Activated CD8-positive, alpha-beta memory T cell treated with anti-CD3 and anti-CD28 coated beads for 48 hours (primary cell): ENCODE measurements around the gene SMOC1.

ENCODE experiments used
- DNase-seq, 3 experiments: peaks; one replicate each; pipeline ENCODE4 v3.0.0-alpha.2; 2020; ENCODE audit warnings: low read depth in 2 of 3, low spot score in 2 of 3

SMOC1 gene

GRCh38 chr14:69980457-69981425 lies 101.5 kb downstream of the SMOC1 start:
- no peak for DNase-seq

- no peak for DNase-seq
These were observed 103.1 kb downstream of the SMOC1 start for GRCh38 chr14:69982220-69982839.

DNA sequence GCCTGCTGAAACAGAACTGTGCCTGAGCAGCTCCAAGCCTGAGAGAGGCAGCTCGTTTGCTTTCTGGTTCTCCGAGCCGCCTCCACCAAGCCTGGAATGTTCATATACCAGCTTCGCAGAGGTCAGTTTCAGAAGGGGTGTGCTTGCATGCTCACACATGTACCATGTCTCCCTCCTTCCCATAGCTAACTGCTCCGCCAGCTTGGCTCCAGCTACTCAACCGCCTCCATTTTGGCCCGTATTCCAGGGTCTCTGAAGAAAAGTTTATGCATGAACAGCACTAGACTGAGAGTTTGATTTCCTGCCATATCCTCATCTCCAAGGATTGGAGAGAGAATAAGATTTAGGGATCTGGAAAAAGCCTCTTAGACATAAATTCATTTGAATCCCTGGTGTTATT lies 103.7 kb downstream of the SMOC1 start:
- no peak for DNase-seq

DNA sequence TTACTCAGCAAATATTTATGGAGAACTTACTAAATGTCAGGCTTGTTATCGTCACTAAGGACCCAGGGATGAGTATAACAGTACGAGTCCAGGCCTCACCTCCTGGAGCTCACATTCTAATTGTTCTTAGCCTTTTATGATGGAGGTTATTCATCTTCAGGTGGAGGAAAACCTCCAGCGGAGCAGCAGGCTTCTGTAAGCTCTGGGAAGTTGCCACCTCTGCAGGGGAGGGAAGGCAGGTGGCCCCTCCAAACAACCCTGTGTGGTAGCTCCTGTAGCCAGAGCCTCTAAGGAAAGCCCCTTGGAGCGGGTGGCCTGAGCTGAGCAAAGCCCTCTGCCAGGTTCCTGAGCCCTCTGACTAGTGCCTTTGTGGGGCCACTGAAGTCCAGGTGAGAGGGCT lies 104.1 kb downstream of the SMOC1 start:
- DNase-seq, result no peak

DNA sequence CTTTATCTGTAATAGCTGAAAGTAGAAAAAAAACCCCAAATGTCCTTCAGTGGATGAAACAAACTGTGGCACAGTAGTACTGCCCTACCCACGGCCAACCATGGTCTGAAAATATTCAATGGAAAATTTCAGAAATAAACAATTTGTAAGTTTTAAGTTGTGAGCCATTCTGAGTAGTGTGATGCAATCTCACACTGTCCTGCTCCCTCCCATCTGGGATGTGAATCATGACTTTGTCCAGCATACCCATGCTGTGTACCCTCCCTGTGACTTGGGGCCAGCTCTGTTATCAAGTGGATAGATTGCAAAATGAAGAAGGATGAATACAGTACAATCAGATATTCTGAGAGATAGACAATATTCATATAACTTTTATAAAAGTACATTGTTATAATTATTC lies 106.2 kb downstream of the SMOC1 start:
- DNase-seq, result no peak

GRCh38 chr14:69986336-69986735 lies 107.1 kb downstream of the SMOC1 start:
- no peak for DNase-seq

- DNase-seq, result no peak
These were observed 108.3 kb downstream of the SMOC1 start for GRCh38 chr14:69987406-69988121.

DNA sequence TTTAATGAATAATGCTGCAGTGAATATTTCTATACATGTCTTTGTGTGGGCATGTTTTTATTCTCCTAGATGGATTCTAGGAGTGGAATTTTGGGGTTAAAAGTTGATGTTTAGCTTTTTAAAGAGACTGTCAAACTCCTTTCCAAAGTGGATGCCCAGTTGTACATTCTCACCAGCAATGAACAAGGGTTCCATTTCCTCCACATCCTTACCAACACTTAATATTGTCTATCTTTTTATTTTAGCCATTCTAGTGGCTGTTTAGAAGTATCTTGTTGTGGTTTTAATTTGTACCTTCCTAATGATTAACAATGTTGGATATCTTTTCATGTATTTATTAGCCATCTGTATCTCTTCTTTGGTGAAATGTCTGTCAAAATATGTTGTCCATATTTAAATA lies 109.8 kb downstream of the SMOC1 start:
- no peak for DNase-seq

- no peak for DNase-seq
These were observed 110.4 kb downstream of the SMOC1 start for GRCh38 chr14:69989622-69990021.

DNA sequence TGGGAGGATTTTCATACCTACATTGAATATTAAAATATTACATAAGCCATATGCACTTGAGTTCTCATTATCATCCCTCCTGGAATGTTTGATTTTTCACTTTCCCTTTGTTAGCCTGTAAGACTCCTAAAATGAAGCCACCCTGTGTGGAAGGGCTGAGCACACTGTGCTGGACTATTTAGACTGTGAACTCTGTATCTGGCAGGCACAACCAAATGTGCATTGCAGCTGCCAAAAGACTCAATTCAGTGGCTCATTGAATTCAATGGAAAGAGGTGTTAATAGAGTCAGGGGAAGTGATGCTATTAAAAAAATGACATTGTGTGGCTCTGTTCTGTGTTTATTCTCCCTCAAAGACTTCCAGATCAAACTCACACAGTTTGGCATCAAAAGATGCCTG lies 111.1 kb downstream of the SMOC1 start:
- DNase-seq, result no peak

GRCh38 chr14:69991422-69991821 lies 112.2 kb downstream of the SMOC1 start:
- DNase-seq, result no peak

DNA sequence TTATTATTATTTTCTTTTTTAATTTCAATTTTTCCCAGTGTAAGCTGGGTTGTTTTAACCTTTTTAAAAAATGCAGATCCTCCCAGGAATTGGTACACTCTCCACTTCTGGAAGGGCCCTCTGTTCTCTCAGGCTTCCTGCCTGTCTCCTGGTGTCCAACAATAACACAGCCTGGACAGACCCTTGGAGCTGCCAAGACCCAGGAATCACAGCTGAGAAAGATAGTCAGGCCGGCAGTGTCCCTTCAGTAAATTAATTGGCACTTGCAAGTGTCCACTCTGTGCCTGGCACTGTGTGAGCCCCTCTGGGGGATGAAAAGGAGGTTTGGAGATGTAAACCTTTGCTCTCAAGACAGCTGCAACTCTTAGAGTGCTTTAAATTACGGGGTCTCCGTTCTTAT lies 113.3 kb downstream of the SMOC1 start:
- DNase-seq, result no peak

DNA sequence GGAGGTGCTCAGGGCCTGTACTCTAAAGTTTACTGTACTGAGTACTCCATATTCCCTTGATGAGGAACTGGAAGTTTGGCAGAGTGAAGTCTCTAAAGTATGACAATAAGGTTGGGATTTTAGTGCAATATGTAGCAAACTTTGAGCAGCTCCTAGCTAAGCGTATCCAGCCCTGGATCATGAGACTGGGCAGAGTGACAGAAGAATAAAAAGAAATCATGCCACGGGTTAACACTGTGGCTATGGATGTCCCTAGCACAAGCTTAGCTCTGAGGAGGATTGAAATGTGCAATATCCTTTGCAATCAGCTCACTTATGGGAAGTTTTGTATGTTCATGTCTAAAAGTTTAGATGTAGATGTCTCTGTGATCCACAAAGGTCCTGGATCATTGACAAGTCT lies 114.1 kb downstream of the SMOC1 start:
- no peak for DNase-seq

- no peak for DNase-seq
These were observed 114.8 kb downstream of the SMOC1 start for GRCh38 chr14:69994002-69994401.

DNA sequence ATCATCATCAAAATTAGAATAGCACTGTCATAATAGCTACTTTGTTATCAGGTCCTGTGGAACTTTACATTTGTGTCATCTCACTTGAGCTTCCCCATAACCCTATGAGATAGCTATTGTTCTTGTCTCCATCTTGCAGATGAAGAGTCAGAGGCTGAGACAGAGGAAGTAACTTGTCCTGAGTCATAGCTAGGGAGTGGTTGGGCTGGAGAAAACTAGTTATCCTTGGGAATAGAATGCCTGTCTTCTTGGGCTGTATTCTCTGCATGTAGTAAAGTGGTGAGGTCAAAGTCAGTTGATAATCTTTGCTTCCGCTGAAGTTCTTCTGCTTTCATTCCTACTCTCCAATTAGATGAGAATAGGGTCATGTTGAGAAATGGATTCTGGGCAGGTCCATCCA lies 117.0 kb downstream of the SMOC1 start:
- DNase-seq, result no peak

GRCh38 chr14:69997849-69998248 lies 118.6 kb downstream of the SMOC1 start:
- no peak for DNase-seq

DNA sequence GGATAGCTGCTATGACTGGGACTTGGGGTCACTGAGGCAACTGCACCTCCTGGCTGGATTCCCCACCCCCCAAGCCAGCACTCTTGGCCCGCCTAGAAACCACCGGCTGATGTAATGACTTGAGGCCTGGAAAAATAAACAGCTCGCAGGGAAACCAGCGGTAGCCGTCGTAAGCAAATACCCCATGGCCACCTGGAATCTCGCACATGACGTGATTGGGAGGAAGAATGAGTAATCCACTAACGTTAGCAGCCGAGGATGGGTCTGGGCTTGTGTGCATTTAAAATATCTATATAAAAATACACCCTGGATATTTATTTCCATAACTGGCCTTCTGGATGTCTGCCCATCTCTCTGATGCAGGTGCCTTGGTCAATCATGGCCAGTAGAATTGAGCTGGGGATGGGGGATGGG lies 120.1 kb downstream of the SMOC1 start:
- no peak for DNase-seq

GRCh38 chr14:70000601-70001000 lies 121.4 kb downstream of the SMOC1 start:
- no peak for DNase-seq

- no peak for DNase-seq
These were observed 123.6 kb downstream of the SMOC1 start for GRCh38 chr14:70002589-70003346.

DNA sequence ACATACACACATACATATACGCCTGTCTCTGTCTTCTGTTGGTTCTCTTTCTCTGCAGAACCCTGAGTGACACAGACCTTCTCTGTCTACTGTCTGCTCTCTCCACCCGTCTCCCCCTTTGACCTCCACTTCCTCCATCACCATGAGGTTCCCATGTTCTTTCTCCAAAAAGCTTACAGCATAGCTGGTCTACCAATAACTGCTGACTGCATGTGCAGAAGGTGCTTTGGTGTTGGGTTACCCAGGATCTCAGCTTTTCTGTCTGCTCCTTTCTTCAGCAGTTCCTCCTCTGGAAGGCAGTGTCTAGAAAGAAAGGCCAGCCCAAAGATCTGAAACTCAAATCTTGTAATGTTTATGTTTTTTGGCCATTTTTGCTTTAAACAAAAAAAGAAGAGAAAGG lies 125.6 kb downstream of the SMOC1 start:
- DNase-seq, result no peak

GRCh38 chr14:70005281-70005805 lies 126.1 kb downstream of the SMOC1 start:
- DNase-seq, result no peak
